ENCODE results near the gene SLC25A30.

Gene SLC25A30, protein sequence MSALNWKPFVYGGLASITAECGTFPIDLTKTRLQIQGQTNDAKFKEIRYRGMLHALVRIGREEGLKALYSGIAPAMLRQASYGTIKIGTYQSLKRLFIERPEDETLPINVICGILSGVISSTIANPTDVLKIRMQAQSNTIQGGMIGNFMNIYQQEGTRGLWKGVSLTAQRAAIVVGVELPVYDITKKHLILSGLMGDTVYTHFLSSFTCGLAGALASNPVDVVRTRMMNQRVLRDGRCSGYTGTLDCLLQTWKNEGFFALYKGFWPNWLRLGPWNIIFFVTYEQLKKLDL

DNA sequence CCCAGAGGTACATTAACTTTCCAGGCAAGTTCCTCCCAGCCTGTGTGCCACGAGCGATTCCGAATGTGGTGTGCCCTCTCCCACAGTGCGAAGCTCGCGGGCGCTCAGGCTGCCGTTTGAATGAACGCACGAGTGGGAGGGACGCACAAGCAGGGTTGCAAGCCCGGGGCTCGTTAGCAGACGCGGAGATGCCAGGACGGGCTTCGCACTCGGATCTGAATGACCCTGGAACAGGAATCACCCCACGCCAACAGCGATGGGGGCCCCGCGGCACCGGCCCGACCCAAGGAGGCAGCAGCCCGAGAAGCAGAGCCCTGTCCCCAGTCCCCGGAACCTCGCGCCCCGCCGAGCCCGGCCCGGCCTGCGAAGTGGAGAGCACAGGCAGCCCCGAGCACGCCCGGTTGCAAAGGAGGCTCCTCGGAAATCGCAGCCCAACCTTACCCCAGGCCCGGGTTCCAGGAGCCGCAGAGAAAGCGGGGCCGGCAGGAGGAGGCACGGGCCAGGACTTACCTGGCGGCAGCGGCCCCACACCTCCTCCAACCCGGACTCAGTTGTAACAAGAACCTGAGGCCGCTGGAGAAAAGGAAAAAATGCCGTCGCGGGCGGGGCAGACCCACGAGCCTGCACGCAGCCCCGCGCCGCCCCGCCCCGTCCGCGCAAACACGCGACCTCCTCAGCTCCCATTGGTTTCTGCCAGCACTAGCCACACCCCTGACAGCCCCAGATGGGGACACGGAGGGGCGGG is at the start of gene SLC25A30:
TSS of gene SLC25A30 (minus strand) at position 584 of the 745 bp plus-strand sequence. CDS start 6,948 bp downstream, outside the sequence.
- Mint-ChIP-seq H3K9me3 (no peaks in the 10 kb centered on the region), H3K4me1 (peaks cover 27% of the 10 kb centered on the region), H3K27ac (peak within 1 kb of the TSS; percentile 93), H3K27me3 (no peaks in the 10 kb centered on the region), H3K36me3 (ENCODE audit: low read depth) (no peaks in the 10 kb centered on the region), H3K4me3 (peak within 1 kb of the TSS; percentile 91)
- DNase-seq = peak; percentile 92
- peak; percentile 96 for ATAC-seq

GRCh38 chr13:45466359-45466758 is 48.2 kb upstream of the SLC25A30 start:
- H3K36me3 Mint-ChIP-seq (ENCODE audit: low read depth) = peaks cover 12% of the 10 kb centered on the region
- no peaks in the 10 kb centered on the region for H3K9me3 Mint-ChIP-seq
- DNase-seq (no peak), ATAC-seq (no peak)
- no peaks in the 10 kb centered on the region for H3K27me3 Mint-ChIP-seq
- peak overlapping the region; percentile 94 for H3K27ac Mint-ChIP-seq
- peak overlapping the region; percentile 90 for H3K4me3 Mint-ChIP-seq
- H3K4me1 Mint-ChIP-seq = peaks cover 62% of the 10 kb centered on the region

DNA sequence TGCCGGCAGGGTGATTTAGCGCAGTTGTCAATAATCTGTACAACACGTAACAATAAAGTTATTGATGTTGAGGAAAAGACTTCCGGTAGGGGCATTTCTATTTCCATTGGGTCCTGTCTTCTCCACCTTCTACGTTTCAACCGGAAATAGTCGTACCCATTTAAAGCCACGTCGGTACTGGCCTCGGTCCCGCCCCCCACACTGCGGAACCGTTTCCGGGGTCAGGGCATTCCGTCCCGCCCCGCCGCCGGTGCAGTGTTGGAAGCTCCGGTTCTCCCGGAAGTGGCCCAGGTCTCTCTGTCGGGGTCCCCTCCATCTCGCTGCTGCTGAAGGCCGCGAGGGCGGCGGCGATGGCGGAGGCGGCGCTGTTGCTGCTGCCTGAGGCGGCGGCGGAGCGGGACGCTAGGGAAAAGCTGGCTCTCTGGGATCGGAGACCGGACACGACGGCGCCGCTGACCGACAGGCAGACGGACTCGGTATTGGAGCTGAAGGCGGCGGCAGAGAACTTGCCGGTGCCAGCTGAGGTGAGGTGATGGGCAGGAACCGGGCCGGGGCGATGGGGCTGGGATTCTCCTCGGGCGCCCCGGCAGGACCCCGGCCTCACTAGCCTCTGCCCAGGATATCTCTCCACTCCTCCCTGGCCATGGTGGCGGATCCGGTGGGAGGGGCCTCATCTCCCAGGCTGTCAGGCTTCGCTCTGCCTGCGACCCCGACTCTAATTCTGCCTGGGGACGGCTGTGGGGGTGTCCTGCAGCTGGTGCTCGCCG is 46.7 kb upstream of the SLC25A30 start, which contains the start of gene COG3:
TSS of gene COG3 (plus strand) at position 253 of the 767 bp plus-strand sequence. CDS start at position 351, 98 bp downstream.
- peak within 1 kb of the TSS; percentile 90 for H3K4me3 Mint-ChIP-seq
- ATAC-seq (peak; percentile 98), DNase-seq (peak; percentile 96)
- peaks cover 52% of the 10 kb centered on the region for H3K4me1 Mint-ChIP-seq
- H3K36me3 Mint-ChIP-seq (ENCODE audit: low read depth) = peaks cover 7% of the 10 kb centered on the region
- H3K27me3 Mint-ChIP-seq = no peaks in the 10 kb centered on the region
- H3K9me3 Mint-ChIP-seq = no peaks in the 10 kb centered on the region
- H3K27ac Mint-ChIP-seq = peak within 1 kb of the TSS; percentile 94

GRCh38 chr13:45464141-45464686 is 46.0 kb upstream of the SLC25A30 start:
- H3K36me3 Mint-ChIP-seq (ENCODE audit: low read depth) = peaks cover 7% of the 10 kb centered on the region
- H3K4me3 Mint-ChIP-seq = peak overlapping the region; percentile 90

GRCh38 chr13:45456196-45456972 is 38.2 kb upstream of the SLC25A30 start:
- Mint-ChIP-seq H3K4me1 (no peaks in the 10 kb centered on the region), H3K4me3 (no peak overlapping the region), H3K9me3 (peaks cover 16% of the 10 kb centered on the region), H3K27ac (no peak overlapping the region), H3K36me3 (ENCODE audit: low read depth) (no peaks in the 10 kb centered on the region), H3K27me3 (no peaks in the 10 kb centered on the region)
- ATAC-seq (no peak), DNase-seq (no peak)

More at GRCh38 chr13:45464141-45464686, 46.0 kb upstream of the SLC25A30 start:
- Mint-ChIP-seq H3K4me1 (peaks cover 47% of the 10 kb centered on the region), H3K9me3 (peaks cover 2% of the 10 kb centered on the region), H3K27me3 (no peaks in the 10 kb centered on the region), H3K27ac (peak overlapping the region; percentile 94)
- ATAC-seq (no peak), DNase-seq (no peak)

- Mint-ChIP-seq H3K9me3 (peaks cover 14% of the 10 kb centered on the region), H3K36me3 (ENCODE audit: low read depth) (no peaks in the 10 kb centered on the region), H3K27me3 (no peaks in the 10 kb centered on the region), H3K4me3 (no peak overlapping the region), H3K4me1 (no peaks in the 10 kb centered on the region), H3K27ac (no peak overlapping the region)
- DNase-seq = no peak
- ATAC-seq = no peak
Observed at GRCh38 chr13:45454204-45454603, 36.0 kb upstream of the SLC25A30 start.

DNA sequence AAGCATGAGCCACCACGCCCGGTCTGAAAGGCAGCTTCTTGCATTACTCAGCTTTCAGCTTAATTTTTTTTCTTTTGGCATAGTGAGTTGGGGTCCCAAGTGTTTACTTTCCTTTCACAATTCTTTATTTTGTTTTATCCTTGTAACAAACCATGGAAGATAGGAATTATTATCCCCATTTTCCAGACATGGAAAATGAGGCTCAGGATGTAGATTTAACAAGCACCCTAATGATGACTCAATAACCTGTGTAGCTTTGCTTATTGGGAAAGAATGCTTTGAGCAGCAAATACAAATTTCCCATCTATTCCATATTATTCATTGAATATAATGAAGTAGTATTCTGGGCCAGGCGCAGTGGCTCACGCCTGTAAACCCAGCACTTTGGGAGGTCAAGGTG is 33.1 kb upstream of the SLC25A30 start:
- ATAC-seq = no peak
- Mint-ChIP-seq H3K4me1 (no peaks in the 10 kb centered on the region), H3K4me3 (no peak overlapping the region), H3K36me3 (ENCODE audit: low read depth) (no peaks in the 10 kb centered on the region), H3K27ac (no peak overlapping the region), H3K27me3 (no peaks in the 10 kb centered on the region), H3K9me3 (no peaks in the 10 kb centered on the region)
- DNase-seq = no peak

DNA sequence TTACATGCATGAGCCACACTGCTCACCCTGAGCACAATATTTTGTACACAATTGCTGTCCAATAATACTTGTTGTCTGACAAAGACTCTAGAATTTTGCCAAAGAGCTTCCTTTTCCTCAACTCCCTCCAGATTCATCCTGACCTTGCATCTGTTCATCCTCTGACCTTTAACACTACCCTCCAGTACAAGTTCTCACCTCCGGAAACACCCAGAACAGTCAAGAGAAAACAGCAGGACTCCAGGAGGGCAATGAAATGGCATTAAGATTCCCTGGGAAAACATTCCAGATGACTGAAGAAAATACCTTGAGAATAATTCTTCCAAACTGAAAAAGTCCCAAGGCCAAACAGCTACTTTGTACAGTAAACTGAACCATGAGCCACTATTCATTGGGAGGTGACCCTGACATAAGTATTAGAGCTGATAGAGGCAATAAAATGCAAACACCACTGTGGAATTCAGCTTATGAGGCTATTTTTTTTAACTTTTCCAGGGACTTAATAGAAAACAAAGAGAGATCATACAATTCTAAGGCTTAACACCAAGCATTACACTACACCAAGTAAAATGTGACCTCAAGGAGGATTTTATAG is 30.9 kb upstream of the SLC25A30 start:
- Mint-ChIP-seq H3K27me3 (no peaks in the 10 kb centered on the region), H3K4me1 (no peaks in the 10 kb centered on the region), H3K36me3 (ENCODE audit: low read depth) (no peaks in the 10 kb centered on the region), H3K9me3 (no peaks in the 10 kb centered on the region), H3K27ac (no peak overlapping the region), H3K4me3 (no peak overlapping the region)
- ATAC-seq = no peak
- DNase-seq = no peak

- no peak overlapping the region for H3K4me3 Mint-ChIP-seq
- H3K36me3 Mint-ChIP-seq (ENCODE audit: low read depth) = no peaks in the 10 kb centered on the region
- no peaks in the 10 kb centered on the region for H3K27me3 Mint-ChIP-seq
Observed at GRCh38 chr13:45447050-45447661, 29.0 kb upstream of the SLC25A30 start.

GRCh38 chr13:45446181-45446580 is 28.0 kb upstream of the SLC25A30 start:
- Mint-ChIP-seq H3K36me3 (ENCODE audit: low read depth) (no peaks in the 10 kb centered on the region), H3K27me3 (no peaks in the 10 kb centered on the region), H3K9me3 (no peaks in the 10 kb centered on the region), H3K4me1 (peaks cover 10% of the 10 kb centered on the region), H3K4me3 (no peak overlapping the region), H3K27ac (no peak overlapping the region)
- no peak for DNase-seq
- ATAC-seq = no peak

More at GRCh38 chr13:45447050-45447661, 29.0 kb upstream of the SLC25A30 start:
- Mint-ChIP-seq H3K4me1 (peaks cover under 1% of the 10 kb centered on the region), H3K27ac (no peak overlapping the region), H3K9me3 (no peaks in the 10 kb centered on the region)
- DNase-seq = no peak
- ATAC-seq = no peak

- no peaks in the 10 kb centered on the region for H3K36me3 Mint-ChIP-seq (ENCODE audit: low read depth)
- no peaks in the 10 kb centered on the region for H3K27me3 Mint-ChIP-seq
- no peak for DNase-seq
Observed at GRCh38 chr13:45445053-45445452, 26.9 kb upstream of the SLC25A30 start.

GRCh38 chr13:45441633-45442032 is 23.5 kb upstream of the SLC25A30 start:
- peak overlapping the region; percentile 4 for H3K4me3 Mint-ChIP-seq
- H3K9me3 Mint-ChIP-seq = no peaks in the 10 kb centered on the region
- ATAC-seq = peak; percentile 93
- no peaks in the 10 kb centered on the region for H3K27me3 Mint-ChIP-seq
- peaks cover 15% of the 10 kb centered on the region for H3K4me1 Mint-ChIP-seq
- peak overlapping the region; percentile 74 for H3K27ac Mint-ChIP-seq
- no peaks in the 10 kb centered on the region for H3K36me3 Mint-ChIP-seq (ENCODE audit: low read depth)
- no peak for DNase-seq

More at GRCh38 chr13:45445053-45445452, 26.9 kb upstream of the SLC25A30 start:
- Mint-ChIP-seq H3K27ac (no peak overlapping the region), H3K4me1 (peaks cover 15% of the 10 kb centered on the region), H3K9me3 (no peaks in the 10 kb centered on the region), H3K4me3 (no peak overlapping the region)
- ATAC-seq = no peak
